HEK293 (cell line): Measurements from ENCODE around the gene SCAMP2.

Experiments used
- MEIS1 ChIP-seq: sonication (generic); formaldehyde crosslinking; IDR thresholded peaks from 2 replicates; pipeline ENCODE4 v1.8.1; 2022; ENCODE audit warnings: missing genetic modification reagents, mild to moderate bottlenecking, borderline replicate concordance
- SETDB1 ChIP-seq: IDR thresholded peaks from one replicate; pipeline ENCODE4 v1.6.1; 2017; ENCODE audit warnings: mild to moderate bottlenecking, low read length, moderate library complexity, mixed read lengths; ENCODE audit not compliant: insufficient read length
- TCF7L2 ChIP-seq: IDR thresholded peaks from 2 replicates; pipeline ENCODE4 v1.6.1; 2011; ENCODE audit warnings: low read depth, mild to moderate bottlenecking, inconsistent platforms, low read length, moderate library complexity, borderline replicate concordance
- ZBTB1 ChIP-seq: fragments of 450-650 bp; formaldehyde crosslinking; IDR thresholded peaks from 2 replicates; pipeline ENCODE4 v1.5.1; 2016; ENCODE audit warnings: missing biosample characterization, missing genetic modification characterization
- ZNF132 ChIP-seq: fragments of 450-650 bp; formaldehyde crosslinking; IDR thresholded peaks from 2 replicates; pipeline ENCODE4 v1.5.1; 2017; ENCODE audit warnings: missing biosample characterization, missing genetic modification characterization, borderline replicate concordance
- ZNF175 ChIP-seq: fragments of 450-650 bp; formaldehyde crosslinking; IDR thresholded peaks from 2 replicates; pipeline ENCODE4 v1.5.1; 2016; ENCODE audit warnings: missing biosample characterization, missing genetic modification characterization
- ZNF24 ChIP-seq: fragments of 450-650 bp; formaldehyde crosslinking; IDR thresholded peaks from 2 replicates; pipeline ENCODE4 v1.5.1; 2016; ENCODE audit warnings: missing biosample characterization, missing genetic modification characterization
- ZNF416 ChIP-seq: fragments of 450-650 bp; formaldehyde crosslinking; IDR thresholded peaks from 2 replicates; pipeline ENCODE4 v1.5.1; 2016; ENCODE audit warnings: missing biosample characterization, missing genetic modification characterization
- ZNF549 ChIP-seq: fragments of 450-650 bp; IDR thresholded peaks from 2 replicates; pipeline ENCODE4 v1.5.1; 2018; ENCODE audit warnings: missing biosample characterization, missing genetic modification characterization, mild to moderate bottlenecking, inconsistent platforms, moderate library complexity
- ZNF626 ChIP-seq: fragments of 450-650 bp; sonication (Bioruptor Pico); formaldehyde crosslinking; IDR thresholded peaks from 2 replicates; pipeline ENCODE4 v1.5.1; 2018; ENCODE audit warnings: missing biosample characterization, missing genetic modification characterization, inconsistent platforms
- ZNF670 ChIP-seq: fragments of 450-650 bp; formaldehyde crosslinking; IDR thresholded peaks from 2 replicates; pipeline ENCODE4 v1.5.1; 2016; ENCODE audit warnings: missing biosample characterization, missing genetic modification characterization, low read depth
- ZNF768 ChIP-seq: fragments of 450-650 bp; formaldehyde crosslinking; IDR thresholded peaks from 2 replicates; pipeline ENCODE4 v1.5.1; 2018; ENCODE audit warnings: missing biosample characterization, mild to moderate bottlenecking, missing genetic modification characterization
- TF ChIP-seq, protein P1 (sequence below): fragments of 450-650 bp; formaldehyde crosslinking; IDR thresholded peaks from 2 replicates; pipeline ENCODE4 v1.5.1; 2016; ENCODE audit warnings: missing biosample characterization, missing genetic modification characterization
- TF ChIP-seq, protein P2 (sequence below): fragments of 450-650 bp; formaldehyde crosslinking; IDR thresholded peaks from 2 replicates; pipeline ENCODE4 v1.5.1; 2016; ENCODE audit warnings: missing biosample characterization, missing genetic modification characterization, low read depth

- TF ChIP-seq MEIS1: no peak
- TF ChIP-seq, protein P1, sequence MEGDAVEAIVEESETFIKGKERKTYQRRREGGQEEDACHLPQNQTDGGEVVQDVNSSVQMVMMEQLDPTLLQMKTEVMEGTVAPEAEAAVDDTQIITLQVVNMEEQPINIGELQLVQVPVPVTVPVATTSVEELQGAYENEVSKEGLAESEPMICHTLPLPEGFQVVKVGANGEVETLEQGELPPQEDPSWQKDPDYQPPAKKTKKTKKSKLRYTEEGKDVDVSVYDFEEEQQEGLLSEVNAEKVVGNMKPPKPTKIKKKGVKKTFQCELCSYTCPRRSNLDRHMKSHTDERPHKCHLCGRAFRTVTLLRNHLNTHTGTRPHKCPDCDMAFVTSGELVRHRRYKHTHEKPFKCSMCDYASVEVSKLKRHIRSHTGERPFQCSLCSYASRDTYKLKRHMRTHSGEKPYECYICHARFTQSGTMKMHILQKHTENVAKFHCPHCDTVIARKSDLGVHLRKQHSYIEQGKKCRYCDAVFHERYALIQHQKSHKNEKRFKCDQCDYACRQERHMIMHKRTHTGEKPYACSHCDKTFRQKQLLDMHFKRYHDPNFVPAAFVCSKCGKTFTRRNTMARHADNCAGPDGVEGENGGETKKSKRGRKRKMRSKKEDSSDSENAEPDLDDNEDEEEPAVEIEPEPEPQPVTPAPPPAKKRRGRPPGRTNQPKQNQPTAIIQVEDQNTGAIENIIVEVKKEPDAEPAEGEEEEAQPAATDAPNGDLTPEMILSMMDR: no peak
- TF ChIP-seq ZNF132 (tag by site-specific recombination): no peak
- TF ChIP-seq ZNF549 (tag by site-specific recombination): no peak
- no peak for TF ChIP-seq ZNF24 (tag by site-specific recombination)
- no peak for TF ChIP-seq ZBTB1 (tag by site-specific recombination)
- TF ChIP-seq SETDB1: no peak
- no peak for TF ChIP-seq ZNF175
- TF ChIP-seq, protein P2, sequence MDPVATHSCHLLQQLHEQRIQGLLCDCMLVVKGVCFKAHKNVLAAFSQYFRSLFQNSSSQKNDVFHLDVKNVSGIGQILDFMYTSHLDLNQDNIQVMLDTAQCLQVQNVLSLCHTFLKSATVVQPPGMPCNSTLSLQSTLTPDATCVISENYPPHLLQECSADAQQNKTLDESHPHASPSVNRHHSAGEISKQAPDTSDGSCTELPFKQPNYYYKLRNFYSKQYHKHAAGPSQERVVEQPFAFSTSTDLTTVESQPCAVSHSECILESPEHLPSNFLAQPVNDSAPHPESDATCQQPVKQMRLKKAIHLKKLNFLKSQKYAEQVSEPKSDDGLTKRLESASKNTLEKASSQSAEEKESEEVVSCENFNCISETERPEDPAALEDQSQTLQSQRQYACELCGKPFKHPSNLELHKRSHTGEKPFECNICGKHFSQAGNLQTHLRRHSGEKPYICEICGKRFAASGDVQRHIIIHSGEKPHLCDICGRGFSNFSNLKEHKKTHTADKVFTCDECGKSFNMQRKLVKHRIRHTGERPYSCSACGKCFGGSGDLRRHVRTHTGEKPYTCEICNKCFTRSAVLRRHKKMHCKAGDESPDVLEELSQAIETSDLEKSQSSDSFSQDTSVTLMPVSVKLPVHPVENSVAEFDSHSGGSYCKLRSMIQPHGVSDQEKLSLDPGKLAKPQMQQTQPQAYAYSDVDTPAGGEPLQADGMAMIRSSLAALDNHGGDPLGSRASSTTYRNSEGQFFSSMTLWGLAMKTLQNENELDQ (tag by site-specific recombination): no peak
- TF ChIP-seq ZNF416 (tag by site-specific recombination): no peak
- no peak for TF ChIP-seq TCF7L2
- no peak for TF ChIP-seq ZNF768 (tag by site-specific recombination)
- TF ChIP-seq ZNF626: no peak
- TF ChIP-seq ZNF670: no peak
Measured at GRCh38 chr15:74794970-74795349, 78.2 kb downstream of the SCAMP2 start.
